ENCODE measurements around the gene PHLDB2. TPM values are rescaled to one million over a fixed set of nuclear protein-coding genes. Genes with fewer than 3 reads are reported as not detected.

PHLDB2 gene
- total RNA-seq, 5 donors from 2014 or later (not counting 1 experiment from before 2014, with no cell fraction given): 2.0 to 12.1 (median 3.9) TPM

GRCh38 chr3:111906656-111907055, 47.6 kb downstream of the PHLDB2 start:
- Histone ChIP-seq H3K4me1 (ENCODE audit: control insufficient read depth in 1 of 2, extremely low read depth in 1 of 2, insufficient read depth in 2 of 2, low read length in 2 of 2) (no peaks in the 10 kb centered on the region), H3K27me3 (replicated peaks in 1 of 2; ENCODE audit: control insufficient read depth in 2 of 2, extremely low read depth in 1 of 2, insufficient read depth in 2 of 2, low read length in 1 of 2) (no peaks in the 10 kb centered on the region), H3K4me3 (ENCODE audit: control insufficient read depth in 1 of 2, extremely low read depth in 1 of 2, low read length in 1 of 2) (no peak overlapping the region), H3K9me3 (no peaks in the 10 kb centered on the region), H3K36me3 (ENCODE audit: control insufficient read depth in 2 of 2, extremely low read depth in 1 of 2, insufficient read depth in 1 of 2, low read length in 1 of 2) (no peaks in the 10 kb centered on the region), H3K27ac (ENCODE audit: low read length) (no peak overlapping the region)
- H3K4me1 Mint-ChIP-seq: peaks cover 3 to 7% (median 5%) of the 10 kb centered on the region in 3 donors
- DNase-seq: no peak
- no peaks in the 10 kb centered on the region for H3K36me3 Mint-ChIP-seq
- H3K9me3 Mint-ChIP-seq: no peaks in the 10 kb centered on the region
- ChIA-PET CTCF (no interaction called here), POLR2A (no interaction called here)
- no peak for ATAC-seq (replicated peaks in 1 of 4)
- no CpG with 5 or more reads among the region's 2 CpGs for WGBS (ENCODE audit: insufficient coverage)
- H3K27me3 Mint-ChIP-seq: peaks cover 0 to 2% of the 10 kb centered on the region in 2 donors
- H3K27ac Mint-ChIP-seq: no peak overlapping the region
- H3K4me3 Mint-ChIP-seq: no peak overlapping the region

GRCh38 chr3:111907151-111907550, 48.1 kb downstream of the PHLDB2 start:
- Mint-ChIP-seq H3K4me3 (no peak overlapping the region), H3K36me3 (no peaks in the 10 kb centered on the region), H3K9me3 (no peaks in the 10 kb centered on the region), H3K27ac (no peak overlapping the region), H3K27me3 (peaks cover 0 to 2% of the 10 kb centered on the region in 2 donors), H3K4me1 (peaks cover 3 to 7% (median 5%) of the 10 kb centered on the region in 3 donors)
- H3K27me3 ChIP-seq (replicated peaks in 1 of 2; ENCODE audit: control insufficient read depth in 2 of 2, extremely low read depth in 1 of 2, insufficient read depth in 2 of 2, low read length in 1 of 2): no peaks in the 10 kb centered on the region
- H3K4me3 ChIP-seq (ENCODE audit: control insufficient read depth in 1 of 2, extremely low read depth in 1 of 2, low read length in 1 of 2): no peak overlapping the region
- POLR2A ChIA-PET: no interaction called here
- CTCF ChIA-PET: no interaction called here
- no peak overlapping the region for H3K27ac ChIP-seq (ENCODE audit: low read length)
- ATAC-seq (replicated peaks in 1 of 4): no peak
- WGBS (ENCODE audit: insufficient coverage): 80% methylated on average over 1 of the region's 4 CpGs
- H3K9me3 ChIP-seq: no peaks in the 10 kb centered on the region
- DNase-seq: no peak
- H3K4me1 ChIP-seq (ENCODE audit: control insufficient read depth in 1 of 2, extremely low read depth in 1 of 2, insufficient read depth in 2 of 2, low read length in 2 of 2): no peaks in the 10 kb centered on the region
- no peaks in the 10 kb centered on the region for H3K36me3 ChIP-seq (ENCODE audit: control insufficient read depth in 2 of 2, extremely low read depth in 1 of 2, insufficient read depth in 1 of 2, low read length in 1 of 2)

GRCh38 chr3:111910806-111911205, 51.7 kb downstream of the PHLDB2 start:
- H3K27me3 Mint-ChIP-seq: peaks cover 0 to 2% of the 10 kb centered on the region in 2 donors
- Histone ChIP-seq H3K27me3 (replicated peaks in 1 of 2; ENCODE audit: control insufficient read depth in 2 of 2, extremely low read depth in 1 of 2, insufficient read depth in 2 of 2, low read length in 1 of 2) (no peaks in the 10 kb centered on the region), H3K36me3 (ENCODE audit: control insufficient read depth in 2 of 2, extremely low read depth in 1 of 2, insufficient read depth in 1 of 2, low read length in 1 of 2) (peaks cover 0 to 4% of the 10 kb centered on the region in 2 donors), H3K4me3 (ENCODE audit: control insufficient read depth in 1 of 2, extremely low read depth in 1 of 2, low read length in 1 of 2) (no peak overlapping the region), H3K27ac (ENCODE audit: low read length) (no peak overlapping the region), H3K4me1 (ENCODE audit: control insufficient read depth in 1 of 2, extremely low read depth in 1 of 2, insufficient read depth in 2 of 2, low read length in 2 of 2) (no peaks in the 10 kb centered on the region), H3K9me3 (no peaks in the 10 kb centered on the region)
- H3K36me3 Mint-ChIP-seq: peaks cover 8% of the 10 kb centered on the region
- H3K9me3 Mint-ChIP-seq: no peaks in the 10 kb centered on the region
- ChIA-PET CTCF (interaction anchor here (0.5 kb wide), 2 partner anchors 22 to 1596 kb away, joined by 3 read pairs; no protein-coding TSS in a partner anchor), POLR2A (no interaction called here)
- no peak for ATAC-seq (replicated peaks in 1 of 4)
- no peak for DNase-seq
- no peak overlapping the region for H3K4me3 Mint-ChIP-seq
- no CpG with 5 or more reads among the region's 2 CpGs for WGBS (ENCODE audit: insufficient coverage)
- H3K4me1 Mint-ChIP-seq: peaks cover 3 to 7% (median 5%) of the 10 kb centered on the region in 3 donors
- no peak overlapping the region for H3K27ac Mint-ChIP-seq

- H3K27ac Mint-ChIP-seq: no peak overlapping the region
- H3K36me3 ChIP-seq (ENCODE audit: control insufficient read depth in 2 of 2, extremely low read depth in 1 of 2, insufficient read depth in 1 of 2, low read length in 1 of 2): peaks cover 0 to 4% of the 10 kb centered on the region in 2 donors
- H3K27me3 ChIP-seq (replicated peaks in 1 of 2; ENCODE audit: control insufficient read depth in 2 of 2, extremely low read depth in 1 of 2, insufficient read depth in 2 of 2, low read length in 1 of 2): no peaks in the 10 kb centered on the region
- H3K36me3 Mint-ChIP-seq: peaks cover 12% of the 10 kb centered on the region
- H3K4me1 ChIP-seq (ENCODE audit: control insufficient read depth in 1 of 2, extremely low read depth in 1 of 2, insufficient read depth in 2 of 2, low read length in 2 of 2): no peaks in the 10 kb centered on the region
- no peaks in the 10 kb centered on the region for H3K9me3 ChIP-seq
- POLR2A ChIA-PET: interaction anchor here in 1 of 2 donors (0.7 kb wide), 1 partner anchor 360 kb away, joined by 3 read pairs; no protein-coding TSS in a partner anchor
- peaks cover 0 to 2% of the 10 kb centered on the region in 2 donors for H3K27me3 Mint-ChIP-seq
- DNase-seq: no peak
- CTCF ChIA-PET: interaction anchor here in 1 of 2 donors (0.5 to 1.2 kb wide), 2 partner anchors 10 to 23 kb away, joined by 3 read pairs; no protein-coding TSS in a partner anchor
- H3K27ac ChIP-seq (ENCODE audit: low read length): no peak overlapping the region
- H3K9me3 Mint-ChIP-seq: no peaks in the 10 kb centered on the region
- ATAC-seq (replicated peaks in 1 of 4): no peak
- no peak overlapping the region for H3K4me3 ChIP-seq (ENCODE audit: control insufficient read depth in 1 of 2, extremely low read depth in 1 of 2, low read length in 1 of 2)
- no peak overlapping the region for H3K4me3 Mint-ChIP-seq
- WGBS (ENCODE audit: insufficient coverage): 100% methylated on average over 2 of the region's 3 CpGs
- H3K4me1 Mint-ChIP-seq: peaks cover 3 to 7% (median 5%) of the 10 kb centered on the region in 3 donors
Measured at GRCh38 chr3:111911446-111911845, 52.4 kb downstream of the PHLDB2 start.

GRCh38 chr3:111913163-111913763, 54.2 kb downstream of the PHLDB2 start:
- H3K27me3 Mint-ChIP-seq: peaks cover 2% of the 10 kb centered on the region in 2 donors
- no peak for ATAC-seq (replicated peaks in 1 of 4)
- H3K36me3 Mint-ChIP-seq: peaks cover 18% of the 10 kb centered on the region
- H3K9me3 ChIP-seq: no peaks in the 10 kb centered on the region
- H3K27ac Mint-ChIP-seq: no peak overlapping the region
- H3K27me3 ChIP-seq (replicated peaks in 1 of 2; ENCODE audit: control insufficient read depth in 2 of 2, extremely low read depth in 1 of 2, insufficient read depth in 2 of 2, low read length in 1 of 2): no peaks in the 10 kb centered on the region
- CTCF ChIA-PET: interaction anchor here in 1 of 2 donors (0.5 kb wide), 1 partner anchor 100 kb away, joined by 3 read pairs; no protein-coding TSS in a partner anchor
- peaks cover 3 to 7% (median 5%) of the 10 kb centered on the region in 3 donors for H3K4me1 Mint-ChIP-seq
- 58% methylated on average over 2 of the region's 8 CpGs for WGBS (ENCODE audit: insufficient coverage)
- H3K4me3 ChIP-seq (ENCODE audit: control insufficient read depth in 1 of 2, extremely low read depth in 1 of 2, low read length in 1 of 2): no peak overlapping the region
- no peaks in the 10 kb centered on the region for H3K4me1 ChIP-seq (ENCODE audit: control insufficient read depth in 1 of 2, extremely low read depth in 1 of 2, insufficient read depth in 2 of 2, low read length in 2 of 2)
- no peak overlapping the region for H3K4me3 Mint-ChIP-seq
- H3K27ac ChIP-seq (ENCODE audit: low read length): no peak overlapping the region
- no peak for DNase-seq
- peaks cover 0 to 4% of the 10 kb centered on the region in 2 donors for H3K36me3 ChIP-seq (ENCODE audit: control insufficient read depth in 2 of 2, extremely low read depth in 1 of 2, insufficient read depth in 1 of 2, low read length in 1 of 2)
- POLR2A ChIA-PET: no interaction called here
- H3K9me3 Mint-ChIP-seq: no peaks in the 10 kb centered on the region

GRCh38 chr3:111915905-111916304, 56.8 kb downstream of the PHLDB2 start:
- Histone ChIP-seq H3K4me1 (ENCODE audit: control insufficient read depth in 1 of 2, extremely low read depth in 1 of 2, insufficient read depth in 2 of 2, low read length in 2 of 2) (no peaks in the 10 kb centered on the region), H3K36me3 (ENCODE audit: control insufficient read depth in 2 of 2, extremely low read depth in 1 of 2, insufficient read depth in 1 of 2, low read length in 1 of 2) (peaks cover 0 to 9% of the 10 kb centered on the region in 2 donors), H3K4me3 (ENCODE audit: control insufficient read depth in 1 of 2, extremely low read depth in 1 of 2, low read length in 1 of 2) (no peak overlapping the region), H3K27me3 (replicated peaks in 1 of 2; ENCODE audit: control insufficient read depth in 2 of 2, extremely low read depth in 1 of 2, insufficient read depth in 2 of 2, low read length in 1 of 2) (no peaks in the 10 kb centered on the region), H3K27ac (ENCODE audit: low read length) (no peak overlapping the region), H3K9me3 (no peaks in the 10 kb centered on the region)
- H3K36me3 Mint-ChIP-seq: peaks cover 36% of the 10 kb centered on the region
- ChIA-PET CTCF (no interaction called here), POLR2A (no interaction called here)
- H3K27me3 Mint-ChIP-seq: peaks cover 0 to 3% of the 10 kb centered on the region in 2 donors
- ATAC-seq (replicated peaks in 1 of 4) (no peak), DNase-seq (no peak)
- H3K4me3 Mint-ChIP-seq: no peak overlapping the region
- H3K9me3 Mint-ChIP-seq: no peaks in the 10 kb centered on the region
- H3K27ac Mint-ChIP-seq: no peak overlapping the region
- WGBS (ENCODE audit: insufficient coverage): 75% methylated on average over 2 of the region's 3 CpGs
- H3K4me1 Mint-ChIP-seq: peaks cover 0 to 1% (median under 1%) of the 10 kb centered on the region in 3 donors
